Measurements from ENCODE around the gene ATXN1.
"Not testable (repeated sequence)": the region's sequence is repeated elsewhere in the genome, so short reads cannot be mapped to it uniquely, and the experiment has no call there.

Gene ATXN1

GRCh38 chr6:16461491-16461890 is 299.8 kb downstream of the ATXN1 start:
- TF ChIP-seq CTCF (IDR thresholded peaks at IDR 0.05; ENCODE audit: borderline replicate concordance, insufficient read depth, low read depth, low read length), result no peak
- H3K4me3 ChIP-seq (ENCODE audit: low read depth, low read length), result no peak overlapping the region

GRCh38 chr6:16459472-16459871 is 301.8 kb downstream of the ATXN1 start:
- not testable (repeated sequence) for H3K4me3 ChIP-seq (ENCODE audit: low read depth, low read length)

- no peak for TF ChIP-seq CTCF (IDR thresholded peaks at IDR 0.05; ENCODE audit: borderline replicate concordance, insufficient read depth, low read depth, low read length)
These were observed 308.9 kb downstream of the ATXN1 start for GRCh38 chr6:16452348-16452747.

GRCh38 chr6:16450821-16451220 is 310.4 kb downstream of the ATXN1 start:
- H3K4me3 ChIP-seq (ENCODE audit: low read depth, low read length), result no peak overlapping the region
- no peak for TF ChIP-seq CTCF (IDR thresholded peaks at IDR 0.05; ENCODE audit: borderline replicate concordance, insufficient read depth, low read depth, low read length)

More at GRCh38 chr6:16452348-16452747, 308.9 kb downstream of the ATXN1 start:
- H3K4me3 ChIP-seq (ENCODE audit: low read depth, low read length), result no peak overlapping the region

GRCh38 chr6:16450285-16450684 is 311.0 kb downstream of the ATXN1 start:
- no peak overlapping the region for H3K4me3 ChIP-seq (ENCODE audit: low read depth, low read length)
- TF ChIP-seq CTCF (IDR thresholded peaks at IDR 0.05; ENCODE audit: borderline replicate concordance, insufficient read depth, low read depth, low read length), result no peak

- H3K4me3 ChIP-seq (ENCODE audit: low read depth, low read length), result no peak overlapping the region
- TF ChIP-seq CTCF (IDR thresholded peaks at IDR 0.05; ENCODE audit: borderline replicate concordance, insufficient read depth, low read depth, low read length), result no peak
These were observed 315.0 kb downstream of the ATXN1 start for GRCh38 chr6:16446273-16446672.

GRCh38 chr6:16442031-16442430 is 319.2 kb downstream of the ATXN1 start:
- H3K4me3 ChIP-seq (ENCODE audit: low read depth, low read length), result no peak overlapping the region
- no peak for TF ChIP-seq CTCF (IDR thresholded peaks at IDR 0.05; ENCODE audit: borderline replicate concordance, insufficient read depth, low read depth, low read length)

GRCh38 chr6:16441262-16441661 is 320.0 kb downstream of the ATXN1 start:
- TF ChIP-seq CTCF (IDR thresholded peaks at IDR 0.05; ENCODE audit: borderline replicate concordance, insufficient read depth, low read depth, low read length), result no peak
- H3K4me3 ChIP-seq (ENCODE audit: low read depth, low read length), result no peak overlapping the region

Measured in GM12875 (cell line).